ENCODE data around the gene SMARCD3.

- TF ChIP-seq POLR2AphosphoS5 (IDR thresholded peaks at IDR 0.05) (no peak), POLR2A (IDR thresholded peaks at IDR 0.05) (no peak), CTCF (IDR thresholded peaks at IDR 0.05) (no peak)
Observed at GRCh38 chr7:151237244-151238189, 11.0 kb downstream of the SMARCD3 start.

Data from prostate gland (tissue), 2 donors.